Stimulated activated CD8-positive, alpha-beta memory T cell treated with anti-CD3 and anti-CD28 coated beads, Interleukin-15, amount 100 ng/mL, for 48 hours (primary cell): ENCODE results near the gene WDFY4.

Experiments used
- DNase-seq, 2 donors: peaks; one replicate each; pipeline ENCODE4 v3.0.0-alpha.2; 2020; ENCODE audit warnings: low read depth in 2 of 2

The WDFY4 gene

DNA sequence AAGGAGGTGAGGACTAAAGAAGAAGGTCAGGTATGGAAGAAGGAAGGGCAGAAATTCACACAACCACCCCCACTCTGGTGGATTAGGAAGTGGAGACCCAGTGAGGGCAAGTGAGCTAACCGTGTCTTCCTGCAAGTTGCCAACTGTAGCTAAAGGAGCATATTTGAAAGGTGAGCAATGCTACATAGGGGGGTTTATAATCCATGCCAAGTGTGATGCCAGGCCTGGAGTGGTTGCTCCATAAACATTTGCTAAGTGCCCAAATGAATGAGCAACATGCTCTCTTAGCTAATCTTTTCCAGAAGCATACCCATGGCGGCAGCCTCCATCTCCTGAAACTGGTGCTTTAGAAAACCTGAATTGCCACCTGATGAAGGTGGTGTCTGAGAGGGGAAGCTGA lies 133.4 kb downstream of the WDFY4 start:
- no peak for DNase-seq

GRCh38 chr10:48818861-48819520 lies 134.3 kb downstream of the WDFY4 start:
- no peak for DNase-seq

- no peak for DNase-seq
Measured at GRCh38 chr10:48819783-48820182, 135.1 kb downstream of the WDFY4 start.

- DNase-seq: no peak
Measured at GRCh38 chr10:48820231-48820630, 135.6 kb downstream of the WDFY4 start.

DNA sequence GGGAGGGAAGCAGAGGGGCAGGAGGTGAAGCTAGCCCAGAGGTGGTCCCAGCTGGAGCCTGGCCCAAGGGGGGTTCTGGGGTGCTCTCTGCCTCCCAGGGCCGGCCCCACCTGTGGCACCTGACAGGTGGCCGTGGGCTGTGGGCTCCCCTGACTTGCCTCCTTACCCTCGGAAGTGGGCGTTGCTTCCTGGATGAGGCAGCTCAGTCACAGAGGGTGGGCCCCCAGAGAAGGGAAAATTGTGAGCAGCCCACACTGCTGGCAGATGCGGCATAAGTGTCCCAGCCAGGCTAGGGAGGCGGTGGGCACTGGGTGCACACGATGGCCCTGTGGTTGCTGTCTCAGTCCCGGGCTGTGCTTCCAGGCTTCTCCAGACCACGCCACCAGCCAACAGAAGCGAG lies 136.0 kb downstream of the WDFY4 start:
- DNase-seq: no peak

DNA sequence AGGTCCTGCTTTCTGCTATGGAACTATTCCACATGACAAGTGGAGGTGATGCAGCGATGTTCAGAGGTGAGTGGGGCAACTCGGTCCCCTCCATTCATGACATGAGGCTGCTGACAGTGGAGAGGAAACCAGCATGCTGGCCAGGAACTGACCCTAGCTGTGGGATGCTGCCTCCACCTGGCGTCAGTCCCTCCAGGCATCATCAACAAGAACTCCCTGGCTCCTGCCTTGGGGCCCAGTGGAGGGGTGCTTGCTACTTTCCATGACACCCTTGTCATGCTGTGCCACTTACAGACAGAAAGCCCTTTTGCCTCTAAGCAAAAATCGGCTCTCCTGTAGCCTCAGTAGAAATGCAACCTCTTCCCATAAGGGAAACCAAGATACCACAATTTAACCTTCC lies 136.4 kb downstream of the WDFY4 start:
- no peak for DNase-seq

- DNase-seq: no peak
Measured at GRCh38 chr10:48821692-48822091, 137.0 kb downstream of the WDFY4 start.

- DNase-seq: no peak
Measured at GRCh38 chr10:48833674-48834073, 149.0 kb downstream of the WDFY4 start.

GRCh38 chr10:48834189-48834965 lies 149.7 kb downstream of the WDFY4 start:
- no peak for DNase-seq

DNA sequence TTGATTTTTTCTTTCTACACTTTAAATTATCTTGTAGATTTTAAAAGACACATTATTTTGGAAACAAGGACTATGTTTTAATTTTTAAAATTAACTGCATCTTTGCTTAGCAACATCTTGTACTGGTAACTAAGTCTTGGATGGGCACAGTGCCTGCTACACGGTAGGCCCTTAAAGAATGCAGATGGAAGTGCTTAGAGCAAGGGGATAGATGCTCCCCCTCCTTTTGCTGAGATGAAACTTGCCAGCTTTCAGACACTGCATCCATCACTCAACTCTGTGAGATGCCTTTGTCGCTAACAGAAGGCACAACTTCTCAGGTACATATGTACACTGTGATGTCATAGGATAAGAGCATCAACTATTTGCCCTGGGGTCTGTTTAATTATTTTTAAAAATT lies 151.1 kb downstream of the WDFY4 start:
- no peak for DNase-seq

DNA sequence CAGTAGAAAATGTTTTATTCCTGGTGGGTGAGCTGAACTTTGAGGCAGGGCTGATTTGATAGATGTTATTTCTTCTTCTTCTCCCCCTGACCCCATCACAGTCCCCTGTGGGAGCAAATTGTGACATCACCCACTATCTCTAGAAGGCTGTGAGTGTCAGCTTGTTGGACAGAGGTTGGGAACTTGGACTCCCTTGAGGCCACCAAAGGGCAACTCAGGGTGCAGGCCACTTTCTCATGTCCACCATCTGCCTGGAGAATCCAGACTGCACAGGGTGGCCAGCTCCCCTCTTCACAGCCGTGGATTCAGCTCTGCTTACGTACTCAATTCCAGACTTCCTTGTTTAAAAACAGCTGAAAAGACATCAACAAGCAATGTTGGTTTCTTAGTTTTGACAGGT lies 151.9 kb downstream of the WDFY4 start:
- DNase-seq: no peak

GRCh38 chr10:48838834-48839233 lies 154.2 kb downstream of the WDFY4 start:
- DNase-seq: no peak

GRCh38 chr10:48839809-48840679 lies 155.4 kb downstream of the WDFY4 start:
- no peak for DNase-seq

DNA sequence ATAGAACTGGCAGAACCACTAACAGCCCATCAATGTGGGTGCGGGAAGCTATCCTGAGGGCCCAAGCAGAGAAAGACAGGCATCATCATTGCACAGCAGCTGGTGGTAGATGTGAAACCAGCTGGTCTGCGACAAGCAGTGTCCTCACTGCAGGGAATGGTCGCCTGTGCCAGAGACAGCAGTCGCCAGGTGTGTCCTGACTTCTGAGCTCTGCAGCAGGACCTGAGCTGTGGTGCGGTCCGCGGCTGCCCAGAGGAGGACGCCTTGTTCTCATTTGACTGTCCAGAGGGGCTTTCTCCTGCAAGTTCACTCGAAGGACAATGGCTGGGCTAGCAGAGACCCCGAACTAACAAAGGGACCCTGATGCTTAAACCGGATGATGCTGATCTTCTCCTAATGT lies 157.6 kb downstream of the WDFY4 start:
- no peak for DNase-seq

DNA sequence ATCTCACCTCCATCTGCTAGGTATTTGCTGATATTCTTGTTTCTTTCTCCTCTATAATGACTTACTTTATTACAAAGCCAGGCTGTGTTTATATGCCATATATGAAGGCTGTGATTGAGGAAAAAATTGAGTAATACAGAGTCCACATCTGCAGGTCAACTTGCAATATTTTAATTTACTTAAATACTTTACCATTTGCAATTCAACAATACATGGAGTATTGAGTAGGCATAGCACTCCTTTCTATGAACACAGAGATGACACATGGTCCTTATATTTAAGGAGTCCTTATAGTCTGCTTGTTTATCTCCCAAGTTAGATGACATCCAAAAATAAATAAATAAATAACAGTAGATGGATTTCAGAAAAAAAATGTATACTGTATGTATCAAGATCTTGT lies 158.5 kb downstream of the WDFY4 start:
- no peak for DNase-seq

DNA sequence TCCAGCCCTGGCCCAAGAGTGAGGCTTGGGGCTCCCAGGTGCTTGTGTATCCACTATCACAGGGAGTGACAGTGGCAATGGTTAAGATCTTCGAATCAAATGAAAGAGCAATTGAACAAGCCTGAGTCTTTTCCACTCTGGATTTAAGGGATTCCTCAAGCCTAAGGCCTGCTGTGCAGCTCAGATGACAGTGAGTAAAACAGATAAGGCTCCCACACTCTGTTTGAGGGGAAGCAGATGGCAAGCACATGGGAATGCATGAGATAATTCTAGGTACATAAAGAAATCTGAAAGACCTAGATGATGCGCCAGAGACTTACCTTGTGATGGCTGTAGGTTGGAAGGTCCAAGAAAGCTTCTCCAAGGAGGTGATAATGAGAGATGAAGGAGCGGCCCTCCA lies 159.9 kb downstream of the WDFY4 start:
- DNase-seq: no peak

- DNase-seq: no peak
Measured at GRCh38 chr10:48845512-48845911, 160.8 kb downstream of the WDFY4 start.

GRCh38 chr10:48847691-48848090 lies 163.0 kb downstream of the WDFY4 start:
- no peak for DNase-seq

- DNase-seq: no peak
Measured at GRCh38 chr10:48856855-48857254, 172.2 kb downstream of the WDFY4 start.

DNA sequence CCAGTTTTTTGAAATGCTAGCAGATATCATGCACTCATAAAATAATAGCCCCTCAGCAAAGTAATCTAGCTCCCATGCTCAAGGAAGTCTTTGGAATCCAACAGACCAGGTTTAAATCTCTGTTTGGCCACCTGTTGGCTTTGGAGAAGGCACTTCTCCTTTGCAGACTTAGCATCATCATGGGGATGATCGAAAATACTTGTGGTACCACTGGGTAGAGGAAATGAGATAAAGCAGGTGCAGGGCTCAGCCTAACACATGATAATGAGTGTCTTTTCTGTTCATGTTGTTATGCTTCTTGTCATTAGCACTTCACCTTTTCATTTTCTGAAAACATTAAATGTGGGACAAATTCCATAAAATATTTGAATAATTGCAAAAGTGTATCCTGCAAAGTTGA lies 187.6 kb downstream of the WDFY4 start:
- no peak for DNase-seq

GRCh38 chr10:48878091-48878490 lies 193.4 kb downstream of the WDFY4 start:
- no peak for DNase-seq

- no peak for DNase-seq
Measured at GRCh38 chr10:48879451-48879850, 194.8 kb downstream of the WDFY4 start.
